ENCODE data around the gene BLVRB. TPM values are rescaled to one million over a fixed set of nuclear protein-coding genes. Genes with fewer than 3 reads are reported as not detected.
A peak's percentile ranks its signal among the peaks of the same experiment; 100 is the strongest.

The BLVRB gene
- total and polyA plus RNA-seq, 9 of the 15 experiments (the other 6 are each of a cell fraction or from before 2014, with no cell fraction given) = 81.1 to 749 (median 331) TPM

- TF ChIP-seq ZBTB2 (IDR thresholded peaks at IDR 0.05) = peak; percentile 93
- peak; percentile 57 for TF ChIP-seq ZNF592 (IDR thresholded peaks at IDR 0.05)
- no peak for TF ChIP-seq BRCA1 (IDR thresholded peaks at IDR 0.05)
- TF ChIP-seq BRCA1 (CRISPR knock-in tag; IDR thresholded peaks at IDR 0.05) = no peak
- TF ChIP-seq MAFG (tag; conservative IDR thresholded peaks at IDR 0.05) = no peak
- peak; percentile 75; the same call in 1 of the 2 replicates for TF ChIP-seq CBX1 (IDR thresholded peaks at IDR 0.05; ENCODE audit: low read depth)
- no peak for TF ChIP-seq L3MBTL2 (IDR thresholded peaks at IDR 0.05)
- no peak for TF ChIP-seq HDAC8 (tag; IDR thresholded peaks at IDR 0.05)
- peak; percentile 72 for TF ChIP-seq GTF3C2 (IDR thresholded peaks at IDR 0.05; ENCODE audit: borderline replicate concordance, extremely low read depth, insufficient read length)
- peak; percentile 90 for TF ChIP-seq CBFA2T3 (IDR thresholded peaks at IDR 0.05)
- no peak for TF ChIP-seq E4F1 (CRISPR knock-in tag; IDR thresholded peaks at IDR 0.05; ENCODE audit: borderline replicate concordance)
- no peak for TF ChIP-seq BACH1 (tag; IDR thresholded peaks at IDR 0.05)
- TF ChIP-seq DDX20 (tag; IDR thresholded peaks at IDR 0.05; ENCODE audit: low read depth) = no peak
- TF ChIP-seq POLR2H (tag; IDR thresholded peaks at IDR 0.05; ENCODE audit: low read depth) = no peak
- no peak for TF ChIP-seq MEF2A (IDR thresholded peaks at IDR 0.05; ENCODE audit: control insufficient read depth, low read depth, low read length)
- TF ChIP-seq TEAD4 (IDR thresholded peaks at IDR 0.05; ENCODE audit: low read length) = peak; percentile 59
- TF ChIP-seq TEAD4 (CRISPR knock-in tag; IDR thresholded peaks at IDR 0.05; ENCODE audit: borderline replicate concordance) = no peak
Observed at GRCh38 chr19:40416918-40417642, 48.5 kb downstream of the BLVRB start (continued).

Measured in K562 (cell line).